ENCODE data around the gene PTPRB. TPM values are rescaled to one million over a fixed set of nuclear protein-coding genes. Genes with fewer than 3 reads are reported as not detected.

The PTPRB gene
- polyA plus RNA-seq, 3 donors: 19.2 to 22.1 (median 21.1) TPM

- DNase-seq (ENCODE audit: low read depth in 3 of 3, low spot score in 2 of 3): no peak
Observed at GRCh38 chr12:70598467-70599193, 38.6 kb downstream of the PTPRB start.

- DNase-seq (ENCODE audit: low read depth in 3 of 3, low spot score in 2 of 3): no peak
Observed at GRCh38 chr12:70592664-70593063, 44.6 kb downstream of the PTPRB start.

GRCh38 chr12:70590549-70591226, 46.5 kb downstream of the PTPRB start:
- no peak for DNase-seq (ENCODE audit: low read depth in 3 of 3, low spot score in 2 of 3)

DNA sequence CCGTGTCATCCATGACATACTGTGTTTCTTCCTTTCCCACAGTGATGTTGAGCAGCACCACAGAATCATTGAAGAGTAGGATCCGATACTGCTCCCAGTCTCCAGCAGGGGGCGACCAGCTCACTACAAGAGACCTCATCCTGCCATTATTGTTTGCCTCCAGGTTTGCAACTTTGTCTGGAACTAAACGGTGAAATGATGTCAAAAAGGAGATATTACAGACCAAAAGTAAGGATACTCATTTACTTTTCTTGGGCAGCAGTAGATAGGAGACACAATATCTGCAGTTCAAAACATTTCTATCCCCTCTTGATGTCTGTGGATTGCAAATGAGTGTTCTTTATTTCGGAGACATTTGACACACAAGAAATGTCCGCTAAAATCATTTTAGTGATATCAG, 47.2 kb downstream of the PTPRB start:
- no peak for DNase-seq (ENCODE audit: low read depth in 3 of 3, low spot score in 2 of 3)

DNA sequence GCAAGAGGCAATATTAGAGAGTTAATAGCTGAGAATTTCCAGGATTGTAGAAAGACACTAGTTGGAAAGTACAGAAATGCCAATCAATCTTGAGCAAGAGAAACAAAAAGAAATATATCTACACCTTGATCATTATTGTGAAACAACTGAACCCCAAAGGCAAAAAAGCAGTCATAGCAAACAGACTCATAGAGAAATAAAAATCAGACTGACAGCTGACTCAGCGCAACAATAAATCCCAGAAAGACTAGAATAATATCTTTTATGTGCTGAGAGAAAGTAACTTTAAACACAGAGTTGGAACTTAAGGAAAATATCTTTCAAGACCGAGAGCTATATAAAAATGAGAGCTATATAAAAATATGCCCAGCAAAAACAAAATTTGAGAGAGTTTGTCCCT, 52.9 kb downstream of the PTPRB start:
- no peak for DNase-seq (ENCODE audit: low read depth in 3 of 3, low spot score in 2 of 3)

GRCh38 chr12:70583251-70583650, 54.0 kb downstream of the PTPRB start:
- DNase-seq (ENCODE audit: low read depth in 3 of 3, low spot score in 2 of 3): no peak

DNA sequence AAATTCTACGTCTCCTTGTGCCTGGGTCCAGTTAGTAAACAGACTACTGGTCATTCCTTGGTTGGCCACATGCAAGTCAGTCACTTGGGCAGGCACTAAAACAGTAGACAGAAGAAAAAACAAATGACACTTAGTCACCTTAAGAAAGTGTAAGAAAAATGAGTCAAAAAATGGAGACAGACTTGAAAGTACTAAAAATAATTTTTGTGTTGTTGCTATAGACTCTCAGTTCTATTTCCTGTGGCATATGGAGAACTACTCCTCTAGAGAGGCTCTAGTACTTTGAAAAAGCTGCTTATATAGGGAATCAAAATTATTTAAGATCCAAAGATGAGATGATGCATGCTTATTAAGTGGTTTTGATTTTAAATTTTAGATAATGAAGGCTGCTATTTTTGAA, 56.0 kb downstream of the PTPRB start:
- DNase-seq (ENCODE audit: low read depth in 3 of 3, low spot score in 2 of 3): no peak

- DNase-seq (ENCODE audit: low read depth in 3 of 3, low spot score in 2 of 3): no peak
Observed at GRCh38 chr12:70577283-70577634, 60.0 kb downstream of the PTPRB start.

DNA sequence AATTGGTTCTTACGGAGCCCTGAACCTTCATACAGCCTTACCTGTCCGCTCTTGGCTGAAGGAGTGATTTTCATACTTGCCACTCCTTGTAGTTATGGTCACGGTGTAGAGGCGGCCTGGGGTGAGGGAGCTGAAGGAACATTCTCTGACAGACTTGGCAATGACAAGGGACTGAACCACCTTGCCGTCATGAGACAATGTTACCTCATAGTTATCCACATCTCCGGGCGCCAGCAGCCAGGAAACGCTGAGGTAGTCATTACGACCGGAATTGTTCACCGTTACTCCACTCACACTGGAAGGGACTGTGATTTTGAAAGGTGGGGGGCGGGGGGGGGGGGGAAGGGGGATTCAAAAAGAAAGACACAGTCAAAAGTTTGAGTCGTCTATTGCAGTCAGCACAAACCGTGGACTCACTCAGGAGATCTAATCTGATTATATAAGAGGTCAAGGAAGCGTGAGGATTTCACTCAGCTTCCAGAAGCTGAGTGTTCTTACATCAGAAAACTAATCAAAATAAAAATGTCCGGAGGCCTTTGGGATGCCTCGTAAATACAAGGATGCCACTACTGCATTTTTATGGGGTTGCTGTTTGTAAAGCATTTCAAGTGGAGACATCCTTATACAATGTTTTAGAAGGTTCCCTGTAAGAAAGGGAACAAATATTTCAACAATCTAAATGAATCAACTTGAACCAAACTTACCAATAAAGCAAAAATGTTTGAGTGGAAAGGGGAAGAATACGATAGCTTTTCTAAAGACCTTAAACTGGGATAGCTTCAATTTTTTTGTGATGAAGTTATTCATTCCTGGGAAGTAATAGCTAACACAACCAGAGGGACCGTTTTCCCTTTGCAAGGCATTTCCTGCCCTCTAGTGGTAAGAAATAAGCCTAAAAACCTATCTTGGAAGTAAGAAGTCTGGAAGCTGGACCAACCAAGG, 60.6 kb downstream of the PTPRB start:
- DNase-seq (ENCODE audit: low read depth in 3 of 3, low spot score in 2 of 3): peak; percentile 55 to 68 (median 60)

DNA sequence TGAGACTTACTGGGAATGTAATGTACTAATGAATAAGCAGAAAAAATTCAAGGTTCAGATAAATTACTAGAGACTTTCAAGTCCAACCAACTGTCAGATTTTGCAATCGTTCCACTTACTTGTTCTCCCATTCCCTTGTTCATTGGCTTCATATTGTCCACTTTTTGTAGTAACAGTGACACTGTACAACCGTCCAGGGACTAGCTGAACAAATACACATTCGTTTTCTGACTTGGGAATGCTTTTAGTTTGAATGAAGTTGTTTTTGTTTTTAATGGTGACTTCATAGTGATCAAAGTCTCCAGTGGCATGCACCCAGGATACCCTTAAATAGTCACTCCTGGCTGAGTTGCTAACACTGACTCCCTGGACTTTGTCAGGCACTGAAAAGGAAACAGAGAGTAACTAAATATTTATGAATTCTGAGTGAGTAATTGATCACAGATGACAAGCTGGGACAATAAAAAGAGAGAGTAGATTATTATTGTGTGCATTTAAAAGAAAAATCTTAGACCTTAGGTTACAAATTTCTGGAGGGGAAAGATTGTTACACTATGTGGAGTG, 65.4 kb downstream of the PTPRB start:
- no peak for DNase-seq (ENCODE audit: low read depth in 3 of 3, low spot score in 2 of 3)

GRCh38 chr12:70571029-70571428, 66.2 kb downstream of the PTPRB start:
- DNase-seq (ENCODE audit: low read depth in 3 of 3, low spot score in 2 of 3): no peak

DNA sequence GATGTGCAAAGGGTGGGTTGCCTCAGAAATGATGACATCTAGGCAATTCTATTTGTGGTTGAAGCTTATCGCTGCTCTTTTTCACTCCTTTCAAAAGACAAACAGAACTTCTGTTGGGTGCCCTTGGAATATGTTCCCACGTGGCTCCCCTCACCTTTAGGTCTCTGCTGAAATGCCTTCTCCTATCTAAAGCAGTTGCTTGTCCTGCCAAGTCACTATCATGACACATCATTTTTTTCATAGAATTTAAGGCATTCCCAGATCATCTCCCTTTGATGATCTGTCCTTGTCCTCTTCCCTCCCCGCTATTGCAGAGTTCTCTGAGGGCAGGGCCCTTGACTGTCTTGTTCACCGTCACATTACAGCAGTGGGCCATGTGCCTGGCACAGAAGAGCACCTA, 75.7 kb downstream of the PTPRB start:
- no peak for DNase-seq (ENCODE audit: low read depth in 3 of 3, low spot score in 2 of 3)

- no peak for DNase-seq (ENCODE audit: low read depth in 3 of 3, low spot score in 2 of 3)
Observed at GRCh38 chr12:70560671-70561070, 76.6 kb downstream of the PTPRB start.

GRCh38 chr12:70559390-70559789, 77.8 kb downstream of the PTPRB start:
- no peak for DNase-seq (ENCODE audit: low read depth in 3 of 3, low spot score in 2 of 3)

DNA sequence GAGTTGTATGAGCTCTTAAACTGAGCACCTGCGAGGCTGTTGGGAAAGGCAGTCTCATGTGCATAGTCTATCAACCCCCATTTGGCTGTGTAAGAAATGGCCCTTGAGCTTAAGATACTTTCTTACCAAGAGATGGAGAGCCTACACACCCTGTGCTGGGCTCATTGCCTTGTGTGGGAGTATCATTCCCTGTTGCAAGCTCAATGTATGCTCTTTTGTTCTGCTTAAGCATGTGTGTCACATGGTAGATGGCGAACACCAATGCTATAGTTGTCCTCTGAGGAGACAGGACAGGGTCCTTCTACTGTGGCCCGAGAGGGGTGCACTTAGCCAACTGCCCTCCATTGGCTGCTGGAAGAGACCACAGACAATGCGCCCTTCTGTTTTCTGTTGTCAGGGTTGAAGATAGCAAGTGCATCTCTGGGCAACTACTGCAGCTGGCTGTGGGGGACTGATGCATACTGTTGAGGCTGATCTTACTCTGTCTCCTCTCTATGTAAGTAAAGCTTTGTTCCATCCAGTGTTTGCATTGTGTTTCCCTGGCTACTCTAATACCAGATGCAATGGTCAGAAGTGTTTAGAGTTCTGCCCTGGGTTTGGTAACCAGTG, 79.5 kb downstream of the PTPRB start:
- DNase-seq (ENCODE audit: low read depth in 3 of 3, low spot score in 2 of 3): no peak

DNA sequence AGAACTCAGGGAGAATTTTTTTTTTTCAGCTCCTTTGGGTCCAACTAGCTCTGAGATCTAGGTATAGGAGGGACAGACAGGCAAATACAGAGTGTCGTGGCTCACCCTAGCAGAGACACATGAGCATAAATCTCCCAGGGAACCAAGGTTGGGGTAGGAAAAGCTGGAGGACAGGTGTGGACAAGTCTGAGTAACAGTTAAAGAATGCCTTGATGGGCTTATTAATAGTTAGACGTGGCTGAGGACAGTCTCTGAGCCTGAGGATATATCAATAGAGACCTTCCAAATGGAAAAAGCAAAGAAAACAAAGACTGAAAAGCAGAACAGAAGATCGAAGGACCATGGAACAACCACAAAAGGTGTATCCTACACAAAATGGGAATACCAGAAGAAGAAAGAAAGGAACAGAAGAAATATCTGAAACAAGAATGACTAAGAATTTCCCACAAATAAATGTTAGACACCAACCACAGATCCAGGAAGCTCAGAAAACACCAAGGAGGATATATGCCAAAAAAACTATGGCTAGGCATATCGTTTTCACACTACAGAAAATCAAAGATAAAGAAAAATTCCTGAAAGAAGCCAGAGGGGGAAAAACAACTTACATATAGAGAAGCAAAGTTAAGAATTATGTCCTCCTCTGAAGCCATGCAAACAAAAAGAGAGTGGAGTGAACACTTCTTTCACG, 80.9 kb downstream of the PTPRB start:
- DNase-seq (ENCODE audit: low read depth in 3 of 3, low spot score in 2 of 3): no peak

DNA sequence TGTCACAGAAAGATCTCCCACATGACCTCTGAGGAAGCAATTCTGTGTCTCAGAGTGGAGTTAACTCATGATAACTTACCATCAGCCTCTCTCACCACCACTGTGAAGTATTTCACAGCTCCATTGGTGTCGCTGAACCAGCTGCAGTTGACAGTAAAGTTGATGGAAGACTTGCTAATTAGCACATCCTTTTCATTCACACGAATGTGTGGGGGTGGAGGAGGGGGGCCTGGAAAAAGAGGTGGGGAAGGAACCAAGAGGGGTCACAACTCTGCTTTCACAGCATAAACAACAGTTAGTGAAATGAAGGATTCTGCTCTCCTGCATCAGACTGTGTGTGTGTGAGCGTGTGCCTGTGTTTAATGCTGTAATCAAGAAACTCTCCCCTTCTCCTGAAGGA, 82.1 kb downstream of the PTPRB start:
- no peak for DNase-seq (ENCODE audit: low read depth in 3 of 3, low spot score in 2 of 3)

- DNase-seq (ENCODE audit: low read depth in 3 of 3, low spot score in 2 of 3): no peak
Observed at GRCh38 chr12:70553391-70553859, 83.8 kb downstream of the PTPRB start.

DNA sequence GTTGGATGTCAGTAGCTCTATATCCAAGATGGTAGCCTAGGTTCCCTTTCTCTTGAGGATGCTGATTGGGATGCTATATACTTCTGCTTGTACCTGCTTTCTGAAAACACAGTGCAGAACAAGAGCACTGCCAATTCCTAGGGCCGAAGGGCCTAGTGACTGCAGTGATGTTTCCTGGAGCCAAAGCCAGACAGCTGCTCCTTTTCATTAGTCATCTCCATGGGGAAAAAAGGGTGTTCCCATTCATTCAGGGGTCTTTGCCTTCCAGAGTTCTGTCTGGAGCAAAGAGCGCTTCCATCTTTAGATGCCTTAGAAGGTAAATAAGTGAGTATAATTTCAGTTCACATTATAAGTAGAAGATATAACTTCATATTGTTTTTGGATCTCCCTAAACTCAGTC, 85.5 kb downstream of the PTPRB start:
- no peak for DNase-seq (ENCODE audit: low read depth in 3 of 3, low spot score in 2 of 3)

DNA sequence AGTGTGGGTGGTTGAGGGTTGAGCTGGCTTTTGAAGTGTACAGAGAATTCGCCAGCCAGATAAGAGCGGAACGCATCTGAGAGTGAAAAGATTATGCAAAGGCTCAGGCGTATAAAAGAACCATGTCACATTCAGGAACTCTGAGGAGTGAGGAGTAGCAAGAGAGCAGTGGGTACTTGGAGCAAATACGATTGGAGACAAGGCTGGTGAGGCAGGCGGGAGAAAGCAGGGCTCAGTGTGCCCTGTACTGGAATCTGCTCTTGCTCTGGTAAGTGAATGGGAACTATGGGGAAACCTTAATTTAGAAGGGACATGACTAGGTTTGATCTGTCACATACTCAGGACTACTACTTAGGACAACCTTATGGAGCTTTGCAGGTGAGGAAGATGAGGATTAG, 87.0 kb downstream of the PTPRB start:
- DNase-seq (ENCODE audit: low read depth in 3 of 3, low spot score in 2 of 3): no peak
